SK-N-SH treated with all-trans-retinoic acid at 6 μM for 48 hours (cell line): Measurements from ENCODE around the gene R3HDM2.

Source experiments
- ATAC-seq: fragments of 200-7000 bp; cut with Tn5 transposase; 3 replicates; pipeline ENCODE4 v1.9.1; 2020; ENCODE audit warnings: mild to moderate bottlenecking, moderate library complexity
- ARNTL ChIP-seq: fragments of 450-650 bp; formaldehyde crosslinking; IDR thresholded peaks from 2 replicates; pipeline ENCODE4 v1.5.0; 2020; ENCODE audit warnings: low read depth, mild to moderate bottlenecking, moderate library complexity, borderline replicate concordance
- CREB5 ChIP-seq: fragments of 250-450 bp; sonication (Bioruptor Pico); IDR thresholded peaks from 2 replicates; pipeline ENCODE4 v1.5.1; 2020; ENCODE audit warnings: low read depth, mild to moderate bottlenecking, moderate library complexity
- CSDC2 ChIP-seq: fragments of 250-450 bp; sonication (Bioruptor Pico); IDR thresholded peaks from 2 replicates; pipeline ENCODE4 v1.5.0; 2020; ENCODE audit warnings: mild to moderate bottlenecking, moderate library complexity
- ESRRG ChIP-seq: fragments of 250-450 bp; sonication (Bioruptor Pico); IDR thresholded peaks from 2 replicates; pipeline ENCODE4 v1.6.1; 2021; ENCODE audit warnings: mild to moderate bottlenecking
- GLIS3 ChIP-seq: fragments of 250-450 bp; sonication (Bioruptor Pico); IDR thresholded peaks from 2 replicates; pipeline ENCODE4 v1.5.0; 2020; ENCODE audit warnings: mild to moderate bottlenecking, moderate library complexity
- ISL1 ChIP-seq: fragments of 250-450 bp; sonication (Bioruptor Pico); IDR thresholded peaks from 2 replicates; pipeline ENCODE4 v2.1.2; 2022; ENCODE audit warnings: mild to moderate bottlenecking, moderate library complexity
- POU6F1 ChIP-seq: fragments of 250-450 bp; sonication (Bioruptor Pico); IDR thresholded peaks from 2 replicates; pipeline ENCODE4 v1.8.0; 2021; ENCODE audit warnings: low read depth, mild to moderate bottlenecking, moderate library complexity, borderline replicate concordance
- PPARA ChIP-seq: fragments of 250-450 bp; sonication (Bioruptor Pico); IDR thresholded peaks from 2 replicates; pipeline ENCODE4 v1.5.0; 2020; ENCODE audit warnings: mild to moderate bottlenecking, borderline replicate concordance
- RARB ChIP-seq: fragments of 250-450 bp; sonication (Bioruptor Pico); IDR thresholded peaks from 2 replicates; pipeline ENCODE4 v1.8.0; 2021; ENCODE audit warnings: mild to moderate bottlenecking, moderate library complexity
- SNAI2 ChIP-seq: fragments of 250-450 bp; sonication (Bioruptor Pico); IDR thresholded peaks from 2 replicates; pipeline ENCODE4 v1.5.0; 2020; ENCODE audit warnings: mild to moderate bottlenecking, moderate library complexity
- TCF4 ChIP-seq: fragments of 250-450 bp; sonication (Bioruptor Pico); IDR thresholded peaks from 2 replicates; pipeline ENCODE4 v1.8.0; 2021; ENCODE audit warnings: mild to moderate bottlenecking, moderate library complexity, borderline replicate concordance
- TOX ChIP-seq: fragments of 250-450 bp; sonication (Bioruptor Pico); IDR thresholded peaks from 2 replicates; pipeline ENCODE4 v1.8.0; 2021; ENCODE audit warnings: mild to moderate bottlenecking, moderate library complexity, borderline replicate concordance
- TSHZ2 ChIP-seq: fragments of 250-450 bp; sonication (Bioruptor Pico); IDR thresholded peaks from 2 replicates; pipeline ENCODE4 v1.5.0; 2020; ENCODE audit warnings: mild to moderate bottlenecking, moderate library complexity
- ZC3H10 ChIP-seq: fragments of 250-450 bp; sonication (Bioruptor Pico); IDR thresholded peaks from 2 replicates; pipeline ENCODE4 v1.5.1; 2021; ENCODE audit warnings: mild to moderate bottlenecking, moderate library complexity
- ZFP3 ChIP-seq: fragments of 250-450 bp; sonication (Bioruptor Pico); IDR thresholded peaks from 2 replicates; pipeline ENCODE4 v1.5.0; 2020; ENCODE audit warnings: mild to moderate bottlenecking, moderate library complexity
- ZNF565 ChIP-seq: fragments of 450-650 bp; formaldehyde crosslinking; conservative IDR thresholded peaks from 2 replicates; pipeline ENCODE4 v1.5.0; 2020; ENCODE audit warnings: low read depth, mild to moderate bottlenecking, moderate library complexity
- ZNF70 ChIP-seq: fragments of 450-650 bp; formaldehyde crosslinking; IDR thresholded peaks from 2 replicates; pipeline ENCODE4 v1.5.0; 2020; ENCODE audit warnings: mild to moderate bottlenecking, moderate library complexity
- ZNF8 ChIP-seq: fragments of 450-650 bp; formaldehyde crosslinking; IDR thresholded peaks from 2 replicates; pipeline ENCODE4 v1.5.0; 2020; ENCODE audit warnings: mild to moderate bottlenecking, moderate library complexity
- TF ChIP-seq, protein P1 (sequence below): fragments of 250-450 bp; sonication (Bioruptor Pico); IDR thresholded peaks from 2 replicates; pipeline ENCODE4 v1.5.1; 2021; ENCODE audit warnings: mild to moderate bottlenecking, moderate library complexity

The R3HDM2 gene

DNA sequence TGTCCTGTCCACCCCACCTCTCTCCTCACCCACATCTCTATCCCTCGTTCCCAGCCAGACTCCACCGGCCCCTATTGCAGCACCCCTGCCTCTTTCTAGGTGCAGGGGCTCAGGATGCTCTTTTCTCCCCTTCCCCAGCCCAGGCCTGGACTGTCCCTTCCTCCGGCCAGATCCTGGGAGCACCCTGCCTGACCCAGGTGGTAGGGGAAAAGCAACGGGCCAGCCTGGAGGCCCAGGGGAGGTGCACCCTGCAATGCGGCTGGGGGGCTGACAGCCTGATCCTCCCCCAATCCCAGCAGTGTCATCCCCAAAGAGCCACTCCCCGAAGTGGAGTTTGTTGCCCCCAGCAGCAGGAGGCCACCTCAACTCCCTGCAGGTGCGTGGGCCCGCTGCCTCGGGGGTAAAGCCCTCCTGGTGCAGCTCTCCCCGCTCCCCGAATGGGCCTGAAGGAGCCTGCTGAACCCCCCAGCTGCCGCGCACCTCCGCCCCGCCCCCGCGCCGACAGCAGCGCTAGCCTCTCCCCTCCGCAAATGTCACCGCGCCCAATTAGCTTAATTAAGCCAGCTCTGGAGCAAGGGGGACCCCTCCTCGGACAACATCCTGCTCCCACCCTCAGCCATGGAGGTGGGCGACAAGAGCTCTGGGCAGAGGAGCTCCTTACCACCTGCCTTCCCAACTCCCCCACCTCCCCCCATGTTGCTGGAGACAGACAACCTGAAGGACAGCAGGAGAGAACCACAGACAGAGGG lies 209.5 kb downstream of the R3HDM2 start:
- ATAC-seq: no peak
- TF ChIP-seq ZNF8 (CRISPR knock-in tag) (no peak), TSHZ2 (CRISPR knock-in tag) (no peak), PPARA (no peak), CREB5 (CRISPR knock-in tag) (no peak), ZC3H10 (CRISPR knock-in tag) (no peak), ZNF565 (CRISPR knock-in tag) (no peak)

GRCh38 chr12:57220770-57221168 lies 210.1 kb downstream of the R3HDM2 start:
- no peak for TF ChIP-seq ESRRG
- TF ChIP-seq TSHZ2 (CRISPR knock-in tag): no peak

GRCh38 chr12:57219993-57220754 lies 210.7 kb downstream of the R3HDM2 start:
- TF ChIP-seq ESRRG: no peak
- TF ChIP-seq RARB: no peak
- no peak for TF ChIP-seq CSDC2 (CRISPR knock-in tag)
- TF ChIP-seq PPARA: no peak
- no peak for TF ChIP-seq TOX (CRISPR knock-in tag)
- TF ChIP-seq SNAI2 (CRISPR knock-in tag): no peak
- TF ChIP-seq, protein P1, sequence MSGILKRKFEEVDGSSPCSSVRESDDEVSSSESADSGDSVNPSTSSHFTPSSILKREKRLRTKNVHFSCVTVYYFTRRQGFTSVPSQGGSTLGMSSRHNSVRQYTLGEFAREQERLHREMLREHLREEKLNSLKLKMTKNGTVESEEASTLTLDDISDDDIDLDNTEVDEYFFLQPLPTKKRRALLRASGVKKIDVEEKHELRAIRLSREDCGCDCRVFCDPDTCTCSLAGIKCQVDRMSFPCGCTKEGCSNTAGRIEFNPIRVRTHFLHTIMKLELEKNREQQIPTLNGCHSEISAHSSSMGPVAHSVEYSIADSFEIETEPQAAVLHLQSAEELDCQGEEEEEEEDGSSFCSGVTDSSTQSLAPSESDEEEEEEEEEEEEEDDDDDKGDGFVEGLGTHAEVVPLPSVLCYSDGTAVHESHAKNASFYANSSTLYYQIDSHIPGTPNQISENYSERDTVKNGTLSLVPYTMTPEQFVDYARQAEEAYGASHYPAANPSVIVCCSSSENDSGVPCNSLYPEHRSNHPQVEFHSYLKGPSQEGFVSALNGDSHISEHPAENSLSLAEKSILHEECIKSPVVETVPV (CRISPR knock-in tag): no peak
- ATAC-seq: no peak

More at GRCh38 chr12:57220770-57221168, 210.1 kb downstream of the R3HDM2 start:
- ATAC-seq: no peak

- no peak for ATAC-seq
- TF ChIP-seq POU6F1: no peak
- no peak for TF ChIP-seq ISL1 (CRISPR knock-in tag)
- no peak for TF ChIP-seq ZNF8 (CRISPR knock-in tag)
- no peak for TF ChIP-seq ZNF70
- no peak for TF ChIP-seq ZFP3 (CRISPR knock-in tag)
- TF ChIP-seq ARNTL (CRISPR knock-in tag): no peak
- no peak for TF ChIP-seq CREB5 (CRISPR knock-in tag)
- TF ChIP-seq TCF4: no peak
- no peak for TF ChIP-seq TSHZ2 (CRISPR knock-in tag)
- no peak for TF ChIP-seq GLIS3 (CRISPR knock-in tag)
These were observed 211.4 kb downstream of the R3HDM2 start for GRCh38 chr12:57219205-57219992.
